Liver (tissue), 9 donors: ENCODE measurements around the gene CYP4F22. TPM values are rescaled to one million over a fixed set of nuclear protein-coding genes. Genes with fewer than 3 reads are reported as not detected.

ENCODE experiments used
- DNase-seq: peaks from one replicate; pipeline ENCODE4 v3.0.0-alpha.2; 2017; ENCODE audit warnings: low spot score
- H3K27ac ChIP-seq, 2 donors: one replicate each; pipeline ENCODE4 v1.7.0; 2013; ENCODE audit warnings: inconsistent platforms in 2 of 2, low read length in 2 of 2, control low read depth in 1 of 2, low read depth in 1 of 2, mild to moderate bottlenecking in 1 of 2
- H3K27me3 ChIP-seq, 4 donors: one replicate each; pipeline versions ENCODE4 v1.6.1 to v1.7.0; 2013; ENCODE audit warnings: low read length in 3 of 4, inconsistent platforms in 1 of 4, mild to moderate bottlenecking in 1 of 4, moderate library complexity in 1 of 4; ENCODE audit not compliant: control insufficient read depth in 4 of 4, insufficient read depth in 4 of 4
- H3K36me3 ChIP-seq, 4 donors: one replicate each; pipeline versions ENCODE4 v1.6.1 to v1.7.0; 2013; ENCODE audit warnings: low read length in 3 of 4, mild to moderate bottlenecking in 3 of 4, low read depth in 1 of 4, moderate library complexity in 1 of 4; ENCODE audit not compliant: control insufficient read depth in 4 of 4, insufficient read depth in 3 of 4
- H3K4me1 ChIP-seq, 4 donors: one replicate each; pipeline versions ENCODE4 v1.6.1 to v1.7.0; 2013; ENCODE audit warnings: low read length in 3 of 4, mild to moderate bottlenecking in 3 of 4, moderate library complexity in 1 of 4; ENCODE audit not compliant: control insufficient read depth in 4 of 4, insufficient read depth in 4 of 4
- H3K4me3 ChIP-seq, 3 donors: one replicate each; pipeline versions ENCODE4 v1.6.1 to v1.7.0; 2013; ENCODE audit warnings: low read length in 3 of 3, control low read depth in 1 of 3, low read depth in 1 of 3, mild to moderate bottlenecking in 1 of 3
- H3K9ac ChIP-seq, 2 donors: one replicate each; pipeline ENCODE4 v1.7.0; 2013; ENCODE audit warnings: low read length in 2 of 2, mild to moderate bottlenecking in 2 of 2, moderate library complexity in 2 of 2, control low read depth in 1 of 2, low read depth in 1 of 2
- H3K9me3 ChIP-seq, 4 donors: one replicate each; pipeline versions ENCODE4 v1.6.1 to v1.7.0; 2013; ENCODE audit warnings: low read length in 3 of 4; ENCODE audit not compliant: control insufficient read depth in 4 of 4
- EGR1 ChIP-seq, 2 donors: IDR thresholded peaks; 2 replicates each; pipeline ENCODE4 v1.6.1; 2016 to 2018; ENCODE audit warnings: antibody characterized with exemption in 2 of 2, low read depth in 2 of 2
- FOXA2 ChIP-seq: IDR thresholded peaks from 2 replicates; pipeline ENCODE4 v1.6.1; 2016; ENCODE audit warnings: antibody characterized with exemption
- GABPA ChIP-seq, 2 donors: IDR thresholded peaks in 1 of 2; conservative IDR thresholded peaks in 1 of 2; 2 replicates each; pipeline ENCODE4 v1.6.1; 2016; ENCODE audit warnings: antibody characterized with exemption in 2 of 2, mild to moderate bottlenecking in 1 of 2, moderate library complexity in 1 of 2
- HNF4A ChIP-seq, 2 donors: conservative IDR thresholded peaks; 2 replicates each; pipeline ENCODE4 v1.6.1; 2016; ENCODE audit warnings: antibody characterized with exemption in 2 of 2, mild to moderate bottlenecking in 2 of 2
- HNF4G ChIP-seq: IDR thresholded peaks from 2 replicates; pipeline ENCODE4 v1.6.1; 2016; ENCODE audit warnings: antibody characterized with exemption
- JUND ChIP-seq, 2 donors: IDR thresholded peaks; 2 replicates each; pipeline ENCODE4 v1.6.1; 2016; ENCODE audit warnings: antibody characterized with exemption in 2 of 2
- NR2F2 ChIP-seq: IDR thresholded peaks from 2 replicates; pipeline ENCODE4 v1.6.1; 2016; ENCODE audit warnings: antibody characterized with exemption
- RAD21 ChIP-seq, 2 donors: IDR thresholded peaks; 2 replicates each; pipeline ENCODE4 v1.6.1; 2016; ENCODE audit warnings: antibody characterized with exemption in 2 of 2, mild to moderate bottlenecking in 2 of 2
- RXRA ChIP-seq, 2 donors: IDR thresholded peaks; 2 replicates each; pipeline ENCODE4 v1.6.1; 2017 to 2018; ENCODE audit warnings: antibody characterized with exemption in 2 of 2, mild to moderate bottlenecking in 1 of 2
- SP1 ChIP-seq: IDR thresholded peaks from 2 replicates; pipeline ENCODE4 v1.6.1; 2018; ENCODE audit warnings: antibody characterized with exemption, mild to moderate bottlenecking
- TAF1 ChIP-seq: conservative IDR thresholded peaks from 2 replicates; pipeline ENCODE4 v1.6.1; 2016; ENCODE audit warnings: antibody characterized with exemption, mild to moderate bottlenecking
- YY1 ChIP-seq: IDR thresholded peaks from 2 replicates; pipeline ENCODE4 v1.6.1; 2016; ENCODE audit warnings: antibody characterized with exemption, mild to moderate bottlenecking
- WGBS: extraction: QIAGEN DNeasy Blood & Tissue Kit; methylation state at CpG from one replicate; pipeline ENCODE4 v1.1.7; 2013; 5-methylcytosine and 5-hydroxymethylcytosine counted together
- polyA plus RNA-seq, 2 donors: library from polyadenylated mRNA; stranded (reverse) in 1 of 2; unstranded in 1 of 2; fragments of 200-250 nt in 1 of 2; fragments of >200 nt in 1 of 2; fragmentation: Nextera tagmentation in 1 of 2; extraction: Ambion mirVana in 1 of 2; gene quantifications; one replicate each; pipeline versions ENCODE4 v1.2.1 to v1.2.3, GENCODE V29; 2013 to 2015
- total RNA-seq, 2 donors: library from RNA; depleted of rRNA; stranded (reverse); fragments of >200 nt; gene quantifications; one replicate each; pipeline ENCODE4 v1.2.3, GENCODE V29; 2014
- TF ChIP-seq, protein P1 (sequence below): IDR thresholded peaks from 2 replicates; pipeline ENCODE4 v1.6.1; 2016; ENCODE audit warnings: antibody characterized with exemption, mild to moderate bottlenecking
- TF ChIP-seq, protein P2 (sequence below): IDR thresholded peaks from 2 replicates; pipeline ENCODE4 v1.6.1; 2016; ENCODE audit warnings: antibody characterized with exemption
- TF ChIP-seq, protein P3 (sequence below): IDR thresholded peaks from 2 replicates; pipeline ENCODE4 v1.6.1; 2016; ENCODE audit warnings: antibody characterized with exemption
- TF ChIP-seq, protein P4 (sequence below): IDR thresholded peaks from 2 replicates; pipeline ENCODE4 v1.6.1; 2016; ENCODE audit warnings: antibody characterized with exemption
- TF ChIP-seq, protein P5 (sequence below): fragments of 150-350 bp; IDR thresholded peaks from 2 replicates; pipeline ENCODE4 v1.5.1; 2017; ENCODE audit warnings: improper control_type of control experiment, low read depth, low read length; ENCODE audit not compliant: missing input control
- donor health status: healthy.
- donor health status: healthy.
- donor health status: healthy.
- donor health status: healthy.
- donor health status: healthy.

The CYP4F22 gene
- total and polyA plus RNA-seq, 4 donors = 0.42 to 3.9 (median 1.9) TPM

DNA sequence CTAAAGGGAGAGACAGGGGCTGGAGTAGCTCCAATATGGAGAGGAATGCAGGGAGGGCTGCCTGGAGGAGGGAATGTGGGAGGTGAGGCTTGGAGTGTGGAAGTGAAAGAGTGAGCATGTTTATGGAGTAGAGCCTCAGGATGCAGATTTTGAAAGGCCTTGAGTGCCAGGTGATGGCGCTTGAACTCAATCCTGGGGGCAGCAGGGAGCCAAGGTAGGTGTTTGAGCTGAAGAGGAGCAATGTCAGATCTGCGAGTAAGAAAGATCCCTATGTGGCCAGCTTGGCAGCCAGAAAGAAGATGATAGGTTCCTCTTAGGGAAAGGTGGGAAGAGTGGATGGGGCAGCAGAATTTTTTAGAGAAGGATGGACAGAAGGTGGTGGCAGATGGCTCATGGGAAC is 40.3 kb downstream of the CYP4F22 start (continued):
- TF ChIP-seq, protein P1, sequence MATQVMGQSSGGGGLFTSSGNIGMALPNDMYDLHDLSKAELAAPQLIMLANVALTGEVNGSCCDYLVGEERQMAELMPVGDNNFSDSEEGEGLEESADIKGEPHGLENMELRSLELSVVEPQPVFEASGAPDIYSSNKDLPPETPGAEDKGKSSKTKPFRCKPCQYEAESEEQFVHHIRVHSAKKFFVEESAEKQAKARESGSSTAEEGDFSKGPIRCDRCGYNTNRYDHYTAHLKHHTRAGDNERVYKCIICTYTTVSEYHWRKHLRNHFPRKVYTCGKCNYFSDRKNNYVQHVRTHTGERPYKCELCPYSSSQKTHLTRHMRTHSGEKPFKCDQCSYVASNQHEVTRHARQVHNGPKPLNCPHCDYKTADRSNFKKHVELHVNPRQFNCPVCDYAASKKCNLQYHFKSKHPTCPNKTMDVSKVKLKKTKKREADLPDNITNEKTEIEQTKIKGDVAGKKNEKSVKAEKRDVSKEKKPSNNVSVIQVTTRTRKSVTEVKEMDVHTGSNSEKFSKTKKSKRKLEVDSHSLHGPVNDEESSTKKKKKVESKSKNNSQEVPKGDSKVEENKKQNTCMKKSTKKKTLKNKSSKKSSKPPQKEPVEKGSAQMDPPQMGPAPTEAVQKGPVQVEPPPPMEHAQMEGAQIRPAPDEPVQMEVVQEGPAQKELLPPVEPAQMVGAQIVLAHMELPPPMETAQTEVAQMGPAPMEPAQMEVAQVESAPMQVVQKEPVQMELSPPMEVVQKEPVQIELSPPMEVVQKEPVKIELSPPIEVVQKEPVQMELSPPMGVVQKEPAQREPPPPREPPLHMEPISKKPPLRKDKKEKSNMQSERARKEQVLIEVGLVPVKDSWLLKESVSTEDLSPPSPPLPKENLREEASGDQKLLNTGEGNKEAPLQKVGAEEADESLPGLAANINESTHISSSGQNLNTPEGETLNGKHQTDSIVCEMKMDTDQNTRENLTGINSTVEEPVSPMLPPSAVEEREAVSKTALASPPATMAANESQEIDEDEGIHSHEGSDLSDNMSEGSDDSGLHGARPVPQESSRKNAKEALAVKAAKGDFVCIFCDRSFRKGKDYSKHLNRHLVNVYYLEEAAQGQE = no peak
- TF ChIP-seq, protein P2, sequence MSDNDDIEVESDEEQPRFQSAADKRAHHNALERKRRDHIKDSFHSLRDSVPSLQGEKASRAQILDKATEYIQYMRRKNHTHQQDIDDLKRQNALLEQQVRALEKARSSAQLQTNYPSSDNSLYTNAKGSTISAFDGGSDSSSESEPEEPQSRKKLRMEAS = no peak
- TF ChIP-seq JUND (IDR thresholded peaks at IDR 0.05) = no peak
- no peak for TF ChIP-seq NR2F2

DNA sequence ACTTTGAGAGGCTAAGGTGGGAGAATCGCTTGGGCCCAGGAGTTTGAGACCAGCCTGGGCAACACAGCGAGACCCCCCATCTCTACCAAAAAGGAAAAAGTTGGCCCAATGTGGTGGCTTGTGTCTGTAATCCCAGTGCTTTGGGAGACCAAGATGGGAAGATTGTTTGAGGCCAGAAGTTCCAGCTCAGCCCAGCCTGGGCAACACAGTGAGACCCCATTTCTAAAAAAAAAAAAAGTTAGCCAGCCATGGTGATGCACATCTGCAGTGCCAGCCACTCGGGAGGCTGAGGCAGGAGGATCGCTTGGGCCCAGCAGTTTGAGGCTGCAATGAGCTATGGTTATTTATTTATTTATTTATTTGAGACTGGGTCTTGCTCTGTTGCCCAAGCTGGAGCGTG is 41.3 kb downstream of the CYP4F22 start:
- Histone ChIP-seq H3K4me1 (peaks cover 0 to 6% (median 4%) of the 10 kb centered on the region in 4 donors), H3K36me3 (no peaks in the 10 kb centered on the region), H3K9me3 (no peaks in the 10 kb centered on the region), H3K27ac (no peak overlapping the region), H3K9ac (no peak overlapping the region), H3K4me3 (no peak overlapping the region), H3K27me3 (no peaks in the 10 kb centered on the region)
- WGBS = 94% methylated on average over 5 of the region's 5 CpGs
- TF ChIP-seq JUND (IDR thresholded peaks at IDR 0.05) (no peak), SP1 (no peak), RAD21 (IDR thresholded peaks at IDR 0.05) (no peak), YY1 (no peak), HNF4G (no peak), EGR1 (IDR thresholded peaks at IDR 0.05; ENCODE audit: low read depth in 2 of 2) (no peak), GABPA (IDR thresholded peaks at IDR 0.05 in 1 of 2, conservative IDR thresholded peaks at IDR 0.05 in 1 of 2) (no peak), TAF1 (no peak), NR2F2 (no peak), FOXA2 (no peak), RXRA (IDR thresholded peaks at IDR 0.05) (no peak), HNF4A (conservative IDR thresholded peaks at IDR 0.05) (no peak)
- TF ChIP-seq, protein P3, sequence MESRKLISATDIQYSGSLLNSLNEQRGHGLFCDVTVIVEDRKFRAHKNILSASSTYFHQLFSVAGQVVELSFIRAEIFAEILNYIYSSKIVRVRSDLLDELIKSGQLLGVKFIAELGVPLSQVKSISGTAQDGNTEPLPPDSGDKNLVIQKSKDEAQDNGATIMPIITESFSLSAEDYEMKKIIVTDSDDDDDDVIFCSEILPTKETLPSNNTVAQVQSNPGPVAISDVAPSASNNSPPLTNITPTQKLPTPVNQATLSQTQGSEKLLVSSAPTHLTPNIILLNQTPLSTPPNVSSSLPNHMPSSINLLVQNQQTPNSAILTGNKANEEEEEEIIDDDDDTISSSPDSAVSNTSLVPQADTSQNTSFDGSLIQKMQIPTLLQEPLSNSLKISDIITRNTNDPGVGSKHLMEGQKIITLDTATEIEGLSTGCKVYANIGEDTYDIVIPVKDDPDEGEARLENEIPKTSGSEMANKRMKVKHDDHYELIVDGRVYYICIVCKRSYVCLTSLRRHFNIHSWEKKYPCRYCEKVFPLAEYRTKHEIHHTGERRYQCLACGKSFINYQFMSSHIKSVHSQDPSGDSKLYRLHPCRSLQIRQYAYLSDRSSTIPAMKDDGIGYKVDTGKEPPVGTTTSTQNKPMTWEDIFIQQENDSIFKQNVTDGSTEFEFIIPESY = no peak
- TF ChIP-seq, protein P4, sequence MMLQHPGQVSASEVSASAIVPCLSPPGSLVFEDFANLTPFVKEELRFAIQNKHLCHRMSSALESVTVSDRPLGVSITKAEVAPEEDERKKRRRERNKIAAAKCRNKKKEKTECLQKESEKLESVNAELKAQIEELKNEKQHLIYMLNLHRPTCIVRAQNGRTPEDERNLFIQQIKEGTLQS = no peak
- TF ChIP-seq, protein P2 = no peak
- TF ChIP-seq, protein P5, sequence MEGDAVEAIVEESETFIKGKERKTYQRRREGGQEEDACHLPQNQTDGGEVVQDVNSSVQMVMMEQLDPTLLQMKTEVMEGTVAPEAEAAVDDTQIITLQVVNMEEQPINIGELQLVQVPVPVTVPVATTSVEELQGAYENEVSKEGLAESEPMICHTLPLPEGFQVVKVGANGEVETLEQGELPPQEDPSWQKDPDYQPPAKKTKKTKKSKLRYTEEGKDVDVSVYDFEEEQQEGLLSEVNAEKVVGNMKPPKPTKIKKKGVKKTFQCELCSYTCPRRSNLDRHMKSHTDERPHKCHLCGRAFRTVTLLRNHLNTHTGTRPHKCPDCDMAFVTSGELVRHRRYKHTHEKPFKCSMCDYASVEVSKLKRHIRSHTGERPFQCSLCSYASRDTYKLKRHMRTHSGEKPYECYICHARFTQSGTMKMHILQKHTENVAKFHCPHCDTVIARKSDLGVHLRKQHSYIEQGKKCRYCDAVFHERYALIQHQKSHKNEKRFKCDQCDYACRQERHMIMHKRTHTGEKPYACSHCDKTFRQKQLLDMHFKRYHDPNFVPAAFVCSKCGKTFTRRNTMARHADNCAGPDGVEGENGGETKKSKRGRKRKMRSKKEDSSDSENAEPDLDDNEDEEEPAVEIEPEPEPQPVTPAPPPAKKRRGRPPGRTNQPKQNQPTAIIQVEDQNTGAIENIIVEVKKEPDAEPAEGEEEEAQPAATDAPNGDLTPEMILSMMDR = no peak
- DNase-seq = no peak
